ENCODE results near the gene PJA2.

- no peak for TF ChIP-seq CTCF (IDR thresholded peaks at IDR 0.05 in 8 of 11, conservative IDR thresholded peaks at IDR 0.05 in 3 of 11)
- no peak for TF ChIP-seq POLR2AphosphoS5 (IDR thresholded peaks at IDR 0.05)
- TF ChIP-seq POLR2A (IDR thresholded peaks at IDR 0.05) = no peak
These were observed 57.5 kb downstream of the PJA2 start for GRCh38 chr5:109351988-109352864.
